Measurements from ENCODE around the gene CDH26.
A peak's percentile ranks its signal among the peaks of the same experiment; 100 is the strongest.

CDH26 gene

GRCh38 chr20:59988141-59988540, 29.9 kb downstream of the CDH26 start:
- DNase-seq: no peak

- DNase-seq: no peak
These were observed 34.4 kb downstream of the CDH26 start for GRCh38 chr20:59992526-59993084.

DNA sequence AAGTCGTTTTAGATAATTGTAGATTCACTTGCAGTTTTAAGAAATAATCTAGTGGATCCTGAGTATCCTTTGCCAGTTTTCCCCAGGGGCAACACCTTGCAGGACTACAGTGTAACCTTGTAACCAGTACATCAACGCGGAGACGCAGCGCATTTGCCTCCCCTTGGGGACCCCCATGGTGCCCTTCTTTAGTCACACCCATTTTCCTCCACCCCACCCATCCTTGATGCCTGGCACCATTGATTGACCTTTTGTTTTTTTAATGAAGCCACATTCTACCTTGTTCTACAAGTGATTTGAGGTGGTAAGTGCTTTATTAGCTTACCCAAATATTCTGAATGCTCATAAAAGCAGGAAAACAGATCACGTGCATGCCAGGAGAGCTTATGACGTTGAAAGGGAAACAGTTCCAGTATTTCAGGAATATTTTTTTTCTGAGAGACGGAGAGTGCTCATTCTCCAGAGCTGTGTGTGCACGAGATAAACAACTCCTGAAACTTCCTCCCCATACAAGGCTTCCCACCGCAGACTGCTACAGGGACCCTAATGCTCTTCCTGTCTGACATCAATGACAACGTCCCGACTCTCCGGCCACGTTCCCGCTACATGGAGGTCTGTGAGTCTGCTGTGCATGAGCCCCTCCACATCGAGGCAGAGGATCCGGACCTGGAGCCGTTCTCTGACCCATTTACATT, 35.7 kb downstream of the CDH26 start:
- no peak for DNase-seq

- peak; percentile 43 for DNase-seq
These were observed 36.5 kb downstream of the CDH26 start for GRCh38 chr20:59994697-59995122.

GRCh38 chr20:59996108-59996507, 37.9 kb downstream of the CDH26 start:
- DNase-seq: no peak

GRCh38 chr20:59997896-59998295, 39.7 kb downstream of the CDH26 start:
- DNase-seq: no peak

DNA sequence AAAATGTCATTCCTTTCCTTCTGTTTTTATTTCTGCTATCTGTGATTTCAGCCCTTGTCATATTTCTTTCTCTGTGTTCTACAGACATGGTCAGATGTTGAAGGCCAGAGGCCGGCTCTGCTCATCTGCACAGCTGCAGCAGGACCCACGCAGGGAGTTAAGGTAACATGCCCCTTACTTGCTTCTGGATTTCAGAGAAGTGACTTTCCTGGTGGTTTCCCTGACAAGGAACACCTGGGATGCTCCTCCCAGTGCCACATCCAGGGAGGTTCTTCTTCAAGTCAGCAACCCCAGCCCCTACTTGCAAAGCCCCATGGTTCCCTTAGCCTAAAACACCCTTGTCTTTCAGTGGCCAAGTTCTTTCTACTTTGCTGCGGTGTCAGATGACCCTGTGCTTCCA, 41.3 kb downstream of the CDH26 start:
- no peak for DNase-seq

DNA sequence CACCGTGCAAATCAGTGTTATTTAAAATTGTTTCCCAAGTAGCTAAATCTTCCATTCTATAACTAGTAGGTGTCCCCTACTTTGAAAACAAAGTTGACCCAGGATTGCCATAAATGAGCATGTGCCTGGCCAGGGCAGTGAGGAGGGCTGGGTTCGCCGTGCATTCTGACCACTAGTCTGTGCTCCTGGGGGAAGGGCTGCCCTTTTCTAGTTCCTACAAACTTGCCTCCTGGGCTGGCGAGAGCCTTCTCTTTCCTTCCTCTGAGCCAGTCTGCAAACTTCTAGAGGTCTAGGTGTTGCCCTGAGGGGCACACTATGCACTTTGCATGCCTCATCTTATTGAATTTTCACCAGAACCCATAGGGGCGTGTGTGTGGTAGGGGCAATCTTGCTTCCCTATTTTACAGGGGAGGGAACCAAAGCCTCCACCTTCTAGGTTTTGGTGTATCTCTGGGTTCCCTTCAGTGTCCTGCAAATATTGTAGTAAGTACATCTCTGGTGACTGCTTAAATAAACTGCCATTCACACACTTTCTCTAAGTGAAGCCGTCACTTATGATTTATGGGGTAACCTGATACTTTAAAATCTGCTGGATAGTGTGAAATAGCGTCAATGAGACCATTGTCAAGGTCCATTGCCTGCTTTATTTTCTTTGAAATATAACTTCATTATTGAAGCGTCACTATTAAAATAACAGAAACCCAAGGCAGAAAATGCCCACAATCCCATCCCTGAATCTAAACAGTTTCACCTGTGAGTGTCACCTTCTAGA, 42.2 kb downstream of the CDH26 start:
- DNase-seq: peak; percentile 47

- peak; percentile 63 for DNase-seq
These were observed 42.9 kb downstream of the CDH26 start for GRCh38 chr20:60001108-60001507.

- DNase-seq: no peak
These were observed 45.6 kb downstream of the CDH26 start for GRCh38 chr20:60003776-60004175.

- DNase-seq: no peak
These were observed 48.0 kb downstream of the CDH26 start for GRCh38 chr20:60006261-60006660.

DNA sequence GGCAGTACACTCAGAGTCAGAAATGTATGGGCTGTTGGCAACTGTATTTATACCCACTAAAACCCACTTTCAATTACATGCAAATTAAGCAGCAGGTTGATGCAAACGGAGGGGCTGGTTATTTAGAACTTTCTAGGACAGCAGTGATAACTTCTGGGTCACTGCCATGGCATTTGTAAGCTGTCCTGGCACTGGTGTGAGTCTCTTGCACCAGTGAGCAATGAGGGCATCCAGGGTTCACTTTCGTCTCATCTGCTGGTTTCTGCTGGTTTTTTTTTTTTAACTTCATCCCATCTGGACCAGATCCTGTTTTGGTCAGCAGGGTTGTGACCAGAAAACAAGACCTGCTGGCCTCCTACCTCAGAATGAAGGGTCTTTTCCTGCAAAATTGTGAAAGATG, 49.2 kb downstream of the CDH26 start:
- DNase-seq: no peak

GRCh38 chr20:60008130-60008808, 50.0 kb downstream of the CDH26 start:
- no peak for DNase-seq

DNA sequence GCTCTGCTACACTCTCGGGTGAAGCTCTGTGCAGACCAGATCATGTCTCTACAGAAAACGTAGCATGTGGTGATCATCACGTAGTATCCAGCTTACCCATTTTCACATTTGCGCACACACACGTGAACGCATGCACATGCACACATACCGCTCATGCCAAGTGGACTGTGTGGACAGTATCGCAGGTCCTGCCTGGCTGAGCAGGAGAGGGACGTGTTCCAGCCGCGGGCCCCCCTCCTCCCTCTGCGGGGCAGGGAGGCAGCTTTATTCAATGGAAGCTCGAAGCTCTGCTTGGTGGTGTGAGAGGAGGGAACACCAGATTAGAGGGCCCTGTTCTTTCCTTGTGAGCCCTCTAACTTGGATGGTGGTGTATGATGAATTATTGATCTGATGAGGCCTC, 51.1 kb downstream of the CDH26 start:
- DNase-seq: no peak

GRCh38 chr20:60009826-60010616, 51.8 kb downstream of the CDH26 start:
- DNase-seq: no peak

- DNase-seq: no peak
These were observed 52.7 kb downstream of the CDH26 start for GRCh38 chr20:60010689-60011458.

DNA sequence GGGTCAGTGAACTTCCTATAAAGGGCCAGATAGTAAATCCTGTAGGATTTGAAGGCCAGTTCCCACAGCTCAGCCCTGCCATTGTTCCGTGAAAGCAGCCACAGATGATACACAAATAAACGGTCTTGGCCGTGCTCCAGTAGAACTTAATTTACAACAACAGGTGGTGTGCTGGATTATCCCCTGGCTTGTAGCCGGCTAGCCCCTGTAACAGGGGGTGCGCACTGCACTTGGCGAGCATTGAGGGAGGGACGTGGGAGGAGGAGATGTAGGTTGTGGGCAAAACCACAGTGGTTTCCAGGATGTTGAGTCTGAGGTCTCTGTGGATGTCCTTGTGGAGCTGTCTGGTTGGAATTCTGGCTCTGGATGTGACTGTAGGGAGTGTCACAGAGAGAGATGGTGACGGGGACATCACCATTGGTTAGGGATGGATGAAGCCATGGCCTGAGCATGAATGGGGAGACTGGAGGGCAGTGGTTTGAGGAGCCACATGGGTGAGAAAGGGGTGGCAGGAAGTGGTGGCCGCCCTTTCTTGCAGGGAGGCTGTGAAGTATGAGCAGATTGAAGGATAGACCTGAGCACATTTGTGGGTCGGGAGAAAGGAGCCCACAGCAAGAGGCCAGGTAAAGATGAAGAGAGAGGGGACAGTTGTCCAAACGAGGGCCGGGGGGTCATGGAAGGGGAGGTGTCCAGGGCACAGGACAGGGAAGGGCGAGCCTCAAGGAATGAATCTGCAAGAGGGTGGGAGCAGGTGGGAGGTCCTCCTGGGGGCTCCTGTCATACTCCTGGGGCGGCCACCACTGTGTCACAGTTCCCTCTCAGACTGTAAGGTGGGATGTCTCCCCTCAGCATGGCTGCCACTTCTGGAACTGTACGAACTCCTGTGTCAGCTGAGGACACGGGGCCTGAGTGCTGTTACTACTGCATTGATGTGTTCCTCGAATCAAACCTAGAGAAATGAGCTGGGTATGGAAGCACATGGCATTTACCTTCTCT, 53.6 kb downstream of the CDH26 start:
- peak; percentile 81 for DNase-seq

DNA sequence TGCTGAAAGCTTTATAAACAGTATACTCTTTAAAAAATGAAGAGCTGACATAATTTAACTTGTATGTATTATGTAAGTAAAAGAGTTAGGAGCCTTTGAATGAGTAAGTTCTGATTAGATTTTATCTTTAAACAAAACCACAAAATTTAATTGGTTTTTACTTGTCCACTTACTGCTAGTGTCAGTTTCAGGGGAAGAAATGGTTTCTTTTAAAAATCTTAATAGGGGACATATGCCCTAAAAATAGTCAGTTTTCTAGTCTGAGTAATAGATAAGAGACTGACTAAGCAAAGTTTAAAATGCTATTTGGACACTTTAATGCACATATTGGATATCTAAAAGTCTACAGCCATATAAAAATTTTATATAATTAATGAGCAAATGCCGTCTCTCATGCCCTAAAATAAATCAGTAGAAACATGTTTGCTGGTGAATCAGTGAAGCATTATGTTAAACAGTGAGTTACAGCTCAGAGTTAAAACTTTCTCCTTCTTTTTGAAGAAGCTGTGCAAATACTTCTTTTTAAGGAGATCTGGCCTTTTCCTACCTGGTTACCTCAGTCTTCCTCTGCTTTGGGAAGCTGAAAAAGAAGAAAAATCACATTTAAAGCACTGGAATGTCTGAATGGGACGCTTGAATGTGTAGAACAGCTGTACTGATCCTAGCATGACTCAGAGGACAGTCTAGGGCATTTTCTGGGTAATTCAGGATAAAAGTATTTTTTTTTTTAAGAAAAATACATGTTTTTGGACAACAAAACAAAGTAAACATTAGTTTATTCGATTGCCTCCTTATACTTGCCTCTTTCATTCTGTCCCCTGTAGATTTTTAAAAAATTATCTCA, 55.3 kb downstream of the CDH26 start:
- no peak for DNase-seq

- DNase-seq: no peak
These were observed 58.2 kb downstream of the CDH26 start for GRCh38 chr20:60016406-60016805.

GRCh38 chr20:60020251-60020650, 62.0 kb downstream of the CDH26 start:
- DNase-seq: no peak
